GM12892 (cell line): ENCODE results near the gene SLC7A10.

ENCODE experiments used
- POLR2A ChIP-seq: IDR thresholded peaks from 2 replicates; pipeline ENCODE4 v1.6.1; 2011; ENCODE audit warnings: low read depth, low read length, control low read depth
- POLR2AphosphoS5 ChIP-seq: IDR thresholded peaks from 2 replicates; pipeline ENCODE4 v1.6.1; 2011; ENCODE audit warnings: low read depth, low read length, control low read depth

DNA sequence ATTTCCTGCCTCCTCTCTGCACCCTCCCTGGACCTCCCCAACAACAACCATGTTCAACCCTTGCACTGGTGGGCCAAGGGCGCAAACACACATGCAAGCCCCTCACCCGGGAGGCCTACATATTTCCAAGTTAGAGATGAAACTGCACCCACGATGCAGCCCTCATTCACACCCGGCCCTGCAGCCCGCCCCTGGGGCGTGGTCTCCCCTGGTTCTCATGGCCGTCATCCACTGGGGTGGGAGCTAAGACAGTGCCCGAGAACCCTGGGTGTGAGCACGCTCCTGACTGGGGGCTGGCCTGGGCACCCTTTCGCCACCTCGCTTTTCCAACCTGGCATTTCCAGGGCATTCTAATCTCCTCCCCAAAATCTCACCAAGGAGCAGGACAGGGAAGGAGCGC, 7.0 kb upstream of the SLC7A10 start:
- TF ChIP-seq POLR2AphosphoS5: no peak
- no peak for TF ChIP-seq POLR2A
